WTC11 (cell line): ENCODE results near the gene ARAP1.

ENCODE experiments used
- FOXJ3 ChIP-seq: sonication (generic); formaldehyde crosslinking; IDR thresholded peaks from 2 replicates; pipeline ENCODE4 v1.9.0; 2021; ENCODE audit warnings: missing genetic modification reagents, mild to moderate bottlenecking, borderline replicate concordance
- GRHL2 ChIP-seq: fragments of 250-450 bp; sonication (Bioruptor Pico); IDR thresholded peaks from 2 replicates; pipeline ENCODE4 v1.8.0; 2022; ENCODE audit warnings: mild to moderate bottlenecking, moderate library complexity; ENCODE audit not compliant: insufficient replicate concordance, severe bottlenecking
- JUN ChIP-seq: sonication (generic); formaldehyde crosslinking; IDR thresholded peaks from 2 replicates; pipeline ENCODE4 v1.8.0; 2023; ENCODE audit warnings: mild to moderate bottlenecking, missing genetic modification reagents
- NFYB ChIP-seq: sonication (generic); formaldehyde crosslinking; conservative IDR thresholded peaks from 2 replicates; pipeline ENCODE4 v1.8.0; 2022; ENCODE audit warnings: low read depth, missing genetic modification reagents
- NR2C2 ChIP-seq: sonication (generic); formaldehyde crosslinking; IDR thresholded peaks from 2 replicates; pipeline ENCODE4 v1.8.0; 2022; ENCODE audit warnings: mild to moderate bottlenecking, missing genetic modification reagents
- ZNF121 ChIP-seq: sonication (generic); formaldehyde crosslinking; IDR thresholded peaks from 2 replicates; pipeline ENCODE4 v1.8.0; 2023; ENCODE audit warnings: missing genetic modification reagents
- ZNF416 ChIP-seq: fragments of 250-450 bp; sonication (Bioruptor Pico); IDR thresholded peaks from 2 replicates; pipeline ENCODE4 v1.9.0; 2021; ENCODE audit warnings: mild to moderate bottlenecking, inconsistent platforms
- ZNF423 ChIP-seq: fragments of 250-450 bp; sonication (Bioruptor Pico); IDR thresholded peaks from 2 replicates; pipeline ENCODE4 v2.1.2; 2022; ENCODE audit warnings: mild to moderate bottlenecking, moderate library complexity
- TF ChIP-seq, protein P1 (sequence below): fragments of 200-600 bp; IDR thresholded peaks from 2 replicates; pipeline ENCODE4 v1.8.0; 2022; ENCODE audit warnings: antibody characterized with exemption
- TF ChIP-seq, protein P2 (sequence below): sonication (generic); formaldehyde crosslinking; IDR thresholded peaks from 2 replicates; pipeline ENCODE4 v1.8.1; 2022; ENCODE audit warnings: low read depth, mild to moderate bottlenecking, moderate library complexity, missing genetic modification reagents, borderline replicate concordance

DNA sequence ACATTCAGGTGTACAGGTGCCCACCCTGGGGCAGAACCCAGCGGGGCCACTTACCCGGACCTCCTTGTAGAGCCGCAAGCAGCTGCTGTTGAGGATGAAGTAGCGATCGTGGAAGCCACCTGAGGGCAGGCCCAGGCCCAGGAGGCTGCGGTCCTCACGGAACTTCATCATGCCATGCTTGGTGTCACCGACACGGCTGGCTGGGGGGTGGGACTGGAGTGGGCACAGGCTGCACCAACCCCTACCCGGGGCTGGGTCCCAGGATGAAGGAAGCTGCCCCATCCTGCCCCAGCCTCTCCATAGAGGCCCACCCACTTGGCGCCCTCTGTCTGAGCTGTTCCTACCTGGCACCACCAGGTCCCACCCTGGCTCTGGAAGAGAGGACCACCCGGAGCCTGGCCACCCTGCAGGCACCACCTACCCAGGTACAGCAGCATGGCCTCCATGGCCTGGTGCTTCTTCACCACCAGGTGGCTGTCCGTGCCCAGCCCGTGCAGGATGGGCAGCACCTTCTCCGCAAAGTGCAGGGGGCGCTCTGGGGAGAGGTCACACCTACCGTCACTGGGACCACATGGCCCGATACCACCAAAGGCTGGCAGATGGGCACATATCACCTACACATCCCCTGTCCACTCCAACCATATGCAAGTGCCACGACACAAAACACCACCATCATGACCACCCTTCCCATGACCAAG, 58.8 kb downstream of the ARAP1 start:
- TF ChIP-seq ZNF423 (CRISPR knock-in tag) (no peak), NFYB (CRISPR knock-in tag) (no peak), ZNF121 (CRISPR knock-in tag) (no peak), FOXJ3 (no peak), ZNF416 (CRISPR knock-in tag) (no peak), GRHL2 (CRISPR knock-in tag) (no peak), JUN (no peak), NR2C2 (CRISPR knock-in tag) (no peak)
- TF ChIP-seq, protein P1, sequence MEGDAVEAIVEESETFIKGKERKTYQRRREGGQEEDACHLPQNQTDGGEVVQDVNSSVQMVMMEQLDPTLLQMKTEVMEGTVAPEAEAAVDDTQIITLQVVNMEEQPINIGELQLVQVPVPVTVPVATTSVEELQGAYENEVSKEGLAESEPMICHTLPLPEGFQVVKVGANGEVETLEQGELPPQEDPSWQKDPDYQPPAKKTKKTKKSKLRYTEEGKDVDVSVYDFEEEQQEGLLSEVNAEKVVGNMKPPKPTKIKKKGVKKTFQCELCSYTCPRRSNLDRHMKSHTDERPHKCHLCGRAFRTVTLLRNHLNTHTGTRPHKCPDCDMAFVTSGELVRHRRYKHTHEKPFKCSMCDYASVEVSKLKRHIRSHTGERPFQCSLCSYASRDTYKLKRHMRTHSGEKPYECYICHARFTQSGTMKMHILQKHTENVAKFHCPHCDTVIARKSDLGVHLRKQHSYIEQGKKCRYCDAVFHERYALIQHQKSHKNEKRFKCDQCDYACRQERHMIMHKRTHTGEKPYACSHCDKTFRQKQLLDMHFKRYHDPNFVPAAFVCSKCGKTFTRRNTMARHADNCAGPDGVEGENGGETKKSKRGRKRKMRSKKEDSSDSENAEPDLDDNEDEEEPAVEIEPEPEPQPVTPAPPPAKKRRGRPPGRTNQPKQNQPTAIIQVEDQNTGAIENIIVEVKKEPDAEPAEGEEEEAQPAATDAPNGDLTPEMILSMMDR: no peak
- TF ChIP-seq, protein P2, sequence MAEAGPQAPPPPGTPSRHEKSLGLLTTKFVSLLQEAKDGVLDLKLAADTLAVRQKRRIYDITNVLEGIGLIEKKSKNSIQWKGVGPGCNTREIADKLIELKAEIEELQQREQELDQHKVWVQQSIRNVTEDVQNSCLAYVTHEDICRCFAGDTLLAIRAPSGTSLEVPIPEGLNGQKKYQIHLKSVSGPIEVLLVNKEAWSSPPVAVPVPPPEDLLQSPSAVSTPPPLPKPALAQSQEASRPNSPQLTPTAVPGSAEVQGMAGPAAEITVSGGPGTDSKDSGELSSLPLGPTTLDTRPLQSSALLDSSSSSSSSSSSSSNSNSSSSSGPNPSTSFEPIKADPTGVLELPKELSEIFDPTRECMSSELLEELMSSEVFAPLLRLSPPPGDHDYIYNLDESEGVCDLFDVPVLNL (CRISPR knock-in tag): no peak
